K562 (cell line): ENCODE results near the gene GASK1A.

Source experiments
- CBX1 ChIP-seq: sonication (generic); IDR thresholded peaks from 2 replicates; pipeline ENCODE4 v1.6.1; 2016; ENCODE audit warnings: antibody characterized with exemption, low read depth, mild to moderate bottlenecking
- CHD2 ChIP-seq: IDR thresholded peaks from 2 replicates; pipeline ENCODE4 v1.6.1; 2011; ENCODE audit warnings: low read depth, low read length
- CTBP1 ChIP-seq: fragments of 450-650 bp; IDR thresholded peaks from 2 replicates; pipeline ENCODE4 v1.6.1; 2016; ENCODE audit warnings: borderline replicate concordance
- CTCF ChIP-seq, 3 experiments: IDR thresholded peaks in 2 of 3; conservative IDR thresholded peaks in 1 of 3; 2 replicates each; pipeline ENCODE4 v1.5.1; 2011 to 2012; ENCODE audit warnings: low read length in 3 of 3, mild to moderate bottlenecking in 3 of 3, control low read depth in 2 of 3, improper control_type of control experiment in 1 of 3, inconsistent platforms in 1 of 3, low read depth in 1 of 3, mixed read lengths in 1 of 3, moderate library complexity in 1 of 3; ENCODE audit not compliant: insufficient read depth in 2 of 3
- EP300 ChIP-seq: IDR thresholded peaks from 2 replicates; pipeline ENCODE4 v1.6.1; 2012; ENCODE audit warnings: low read length, improper control_type of control experiment
- NFYB ChIP-seq: IDR thresholded peaks from 2 replicates; pipeline ENCODE4 v1.6.1; 2011; ENCODE audit warnings: mild to moderate bottlenecking, moderate library complexity; ENCODE audit not compliant: insufficient read length; ENCODE audit errors: extremely low read depth
- PPARD ChIP-seq: fragments of 250-450 bp; sonication (Bioruptor Pico); IDR thresholded peaks from 2 replicates; pipeline ENCODE4 v1.8.0; 2022; ENCODE audit warnings: inconsistent platforms, mild to moderate bottlenecking, moderate library complexity
- TGIF2 ChIP-seq: sonication (generic); formaldehyde crosslinking; IDR thresholded peaks from 2 replicates; pipeline ENCODE4 v1.8.1; 2022; ENCODE audit warnings: mild to moderate bottlenecking, missing genetic modification reagents, moderate library complexity
- USF1 ChIP-seq: sonication (generic); formaldehyde crosslinking; IDR thresholded peaks from 2 replicates; pipeline ENCODE4 v1.9.0; 2022; ENCODE audit warnings: mild to moderate bottlenecking, missing genetic modification reagents
- ZBTB12 ChIP-seq: fragments of 250-450 bp; sonication (Bioruptor Pico); IDR thresholded peaks from 2 replicates; pipeline ENCODE4 v1.4.0; 2020
- ZNF121 ChIP-seq: sonication (generic); formaldehyde crosslinking; conservative IDR thresholded peaks from 2 replicates; pipeline ENCODE4 v1.8.0; 2022; ENCODE audit warnings: missing genetic modification reagents
- ZNF280B ChIP-seq: fragments of 250-450 bp; sonication (Bioruptor Pico); IDR thresholded peaks from 2 replicates; pipeline ENCODE4 v1.5.1; 2021; ENCODE audit warnings: mild to moderate bottlenecking
- ZNF354B ChIP-seq: fragments of 250-450 bp; sonication (Bioruptor Pico); IDR thresholded peaks from 2 replicates; pipeline ENCODE4 v1.4.0; 2020

- no peak for TF ChIP-seq EP300
- TF ChIP-seq CTCF (IDR thresholded peaks at IDR 0.05 in 2 of 3, conservative IDR thresholded peaks at IDR 0.05 in 1 of 3; ENCODE audit: insufficient read depth in 2 of 3, low read depth in 1 of 3, low read length in 3 of 3): no peak
- TF ChIP-seq ZNF121 (CRISPR knock-in tag): no peak
- TF ChIP-seq NFYB: no peak
- TF ChIP-seq CHD2: no peak
- no peak for TF ChIP-seq PPARD (CRISPR knock-in tag)
- no peak for TF ChIP-seq CTBP1
- TF ChIP-seq CBX1: no peak
- TF ChIP-seq ZNF354B (CRISPR knock-in tag): no peak
- no peak for TF ChIP-seq TGIF2
- TF ChIP-seq ZNF280B: no peak
- TF ChIP-seq USF1 (CRISPR knock-in tag): no peak
- no peak for TF ChIP-seq ZBTB12
These were observed 111.1 kb downstream of the GASK1A start for GRCh38 chr3:43090238-43090637.
